Caco-2 (cell line): ENCODE results near the gene TNP1. TPM values are rescaled to one million over a fixed set of nuclear protein-coding genes. Genes with fewer than 3 reads are reported as not detected.

Experiments used
- Bru-seq: library from RNA; stranded (reverse); fragments of 400-500 nt; gene quantifications from one replicate; lab custom pipeline; 2021; lab: Mats Ljungman, UMichigan
- BruChase-seq, 2 experiments: library from RNA; stranded (reverse); fragments of 400-500 nt; gene quantifications; one replicate each; lab custom pipeline; 2021; lab: Mats Ljungman, UMichigan
- BruUV-seq: library from RNA; stranded (reverse); fragments of 400-500 nt; replicated peaks from 2 replicates; lab custom pipeline; 2021; lab: Mats Ljungman, UMichigan
- CTCF ChIA-PET: fragments of 300-600 bp; sonication (Branson Sonifier 250); formaldehyde crosslinking; loops from one replicate; lab custom pipeline; 2022; ENCODE audit warnings: antibody characterized with exemption; lab: Charles Lee
- POLR2A ChIA-PET: fragments of 300-600 bp; sonication (Branson Sonifier 250); formaldehyde crosslinking; loops from one replicate; lab custom pipeline; 2022; ENCODE audit warnings: antibody characterized with exemption; lab: Charles Lee
- DNase-seq, 2 experiments: peaks; one replicate each; pipeline versions ENCODE4 v3.0.0 to v3.0.0-alpha.2; 2020 to 2022
- H3K27me3 ChIP-seq: replicated peaks from 2 replicates; pipeline ENCODE4 v1.6.0; 2011; ENCODE audit warnings: low read length; ENCODE audit not compliant: control insufficient read depth, insufficient read depth
- H3K36me3 ChIP-seq: 2 replicates; pipeline ENCODE4 v1.5.1; 2011; ENCODE audit warnings: low read length; ENCODE audit not compliant: control insufficient read depth, insufficient read depth
- H3K4me1 ChIP-seq: fragments of 250-450 bp; sonication (Bioruptor Pico); 2 replicates; pipeline ENCODE4 v1.5.1; 2020; ENCODE audit warnings: mild to moderate bottlenecking
- H3K4me3 ChIP-seq: 2 replicates; pipeline ENCODE4 v1.5.1; 2011; ENCODE audit warnings: low read depth, mild to moderate bottlenecking, control low read depth, low read length
- H3K9me3 ChIP-seq: fragments of 250-450 bp; sonication (Bioruptor Pico); 2 replicates; pipeline ENCODE4 v1.5.1; 2020; ENCODE audit warnings: mild to moderate bottlenecking, moderate library complexity
- H3K27ac Mint-ChIP-seq: one replicate; pipeline ENCODE4 v1.8.0; 2022; ENCODE audit warnings: mixed read lengths; ENCODE audit not compliant: unreplicated experiment
- H3K27me3 Mint-ChIP-seq: one replicate; pipeline ENCODE4 v1.8.0; 2022; ENCODE audit warnings: mixed read lengths; ENCODE audit not compliant: insufficient read depth, unreplicated experiment
- H3K36me3 Mint-ChIP-seq: one replicate; pipeline ENCODE4 v1.8.0; 2022; ENCODE audit warnings: mild to moderate bottlenecking, mixed read lengths; ENCODE audit not compliant: insufficient read depth, unreplicated experiment
- H3K4me1 Mint-ChIP-seq: one replicate; pipeline ENCODE4 v1.8.0; 2022; ENCODE audit warnings: low read depth, mixed read lengths; ENCODE audit not compliant: unreplicated experiment
- H3K4me3 Mint-ChIP-seq: one replicate; pipeline ENCODE4 v1.8.0; 2022; ENCODE audit warnings: mild to moderate bottlenecking, moderate library complexity, mixed read lengths; ENCODE audit not compliant: unreplicated experiment
- H3K9me3 Mint-ChIP-seq: one replicate; pipeline ENCODE4 v1.8.0; 2022; ENCODE audit warnings: mixed read lengths; ENCODE audit not compliant: unreplicated experiment
- intact Hi-C: fragments of 100-400 bp; cut with micrococcal nuclease; formaldehyde crosslinking; loops from one replicate; pipeline ENCODE4 v1.10.0; 2022; ENCODE audit not compliant: unreplicated experiment
- long read RNA-seq: library from polyadenylated mRNA; stranded (forward); transcript quantifications from one replicate; pipeline ENCODE4 v2.0.0, GENCODE V29; 2022
- total RNA-seq: library from RNA; stranded (reverse); gene quantifications from 2 replicates; pipeline ENCODE4 v1.2.3, GENCODE V29; 2022
- TF ChIP-seq, protein P1 (sequence below), 2 experiments: fragments of 200-600 bp in 1 of 2; IDR thresholded peaks; 1 replicate in 1 of 2; 2 replicates in 1 of 2; pipeline versions ENCODE4 v1.5.1 to v1.8.0; 2011 to 2022; ENCODE audit warnings: antibody characterized with exemption in 1 of 2, control low read depth in 1 of 2, inconsistent platforms in 1 of 2, low read depth in 1 of 2, low read length in 1 of 2, mild to moderate bottlenecking in 1 of 2, moderate library complexity in 1 of 2; ENCODE audit not compliant: insufficient read depth in 1 of 2, severe bottlenecking in 1 of 2, unreplicated experiment in 1 of 2

The TNP1 gene, protein sequence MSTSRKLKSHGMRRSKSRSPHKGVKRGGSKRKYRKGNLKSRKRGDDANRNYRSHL
- total RNA-seq (not detected in 2 replicates), Bru-seq, nascent RNA (not detected), BruChase-seq, experiment 1, labeled RNA remaining after a 2-hour chase (not detected), BruChase-seq, experiment 2, labeled RNA remaining after a 6-hour chase (not detected)
- long read RNA-seq: 0 reads

DNA sequence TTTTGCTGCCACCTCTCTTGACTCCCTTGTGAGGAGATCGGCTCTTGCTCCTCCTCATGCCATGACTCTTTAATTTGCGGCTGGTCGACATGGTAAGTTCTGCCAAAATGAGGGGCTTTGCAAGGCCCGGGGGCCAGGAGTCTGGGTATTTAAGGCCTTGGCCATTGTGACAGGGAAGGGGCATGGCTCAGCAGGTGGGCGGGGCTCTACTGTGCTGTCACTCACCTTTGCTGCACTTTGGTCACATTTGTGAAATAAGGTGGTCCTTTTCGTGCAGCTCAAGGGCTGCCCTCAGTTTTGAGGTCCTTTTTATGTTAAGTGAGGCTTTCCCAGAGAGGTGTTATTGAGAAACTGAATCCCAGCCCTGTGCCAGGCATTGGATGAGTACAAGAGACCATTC, at the start of gene TNP1:
Gene TNP1 (minus strand): TSS at position 121 of the 400 bp plus-strand sequence. CDS start 30 bp downstream, at position 91.
- Histone ChIP-seq H3K27me3 (no peaks in the 10 kb centered on the region), H3K9me3 (no peaks in the 10 kb centered on the region), H3K36me3 (no peaks in the 10 kb centered on the region), H3K4me3 (no peak within 1 kb of the TSS), H3K4me1 (peaks cover 38% of the 10 kb centered on the region)
- CTCF ChIA-PET: no interaction called here
- peaks cover 42% of the 10 kb centered on the region for H3K4me1 Mint-ChIP-seq
- no peak for DNase-seq
- TF ChIP-seq, protein P1, sequence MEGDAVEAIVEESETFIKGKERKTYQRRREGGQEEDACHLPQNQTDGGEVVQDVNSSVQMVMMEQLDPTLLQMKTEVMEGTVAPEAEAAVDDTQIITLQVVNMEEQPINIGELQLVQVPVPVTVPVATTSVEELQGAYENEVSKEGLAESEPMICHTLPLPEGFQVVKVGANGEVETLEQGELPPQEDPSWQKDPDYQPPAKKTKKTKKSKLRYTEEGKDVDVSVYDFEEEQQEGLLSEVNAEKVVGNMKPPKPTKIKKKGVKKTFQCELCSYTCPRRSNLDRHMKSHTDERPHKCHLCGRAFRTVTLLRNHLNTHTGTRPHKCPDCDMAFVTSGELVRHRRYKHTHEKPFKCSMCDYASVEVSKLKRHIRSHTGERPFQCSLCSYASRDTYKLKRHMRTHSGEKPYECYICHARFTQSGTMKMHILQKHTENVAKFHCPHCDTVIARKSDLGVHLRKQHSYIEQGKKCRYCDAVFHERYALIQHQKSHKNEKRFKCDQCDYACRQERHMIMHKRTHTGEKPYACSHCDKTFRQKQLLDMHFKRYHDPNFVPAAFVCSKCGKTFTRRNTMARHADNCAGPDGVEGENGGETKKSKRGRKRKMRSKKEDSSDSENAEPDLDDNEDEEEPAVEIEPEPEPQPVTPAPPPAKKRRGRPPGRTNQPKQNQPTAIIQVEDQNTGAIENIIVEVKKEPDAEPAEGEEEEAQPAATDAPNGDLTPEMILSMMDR (IDR thresholded peaks at IDR 0.05; ENCODE audit: insufficient read depth in 1 of 2, low read depth in 1 of 2, low read length in 1 of 2, severe bottlenecking in 1 of 2, unreplicated experiment in 1 of 2): no peak
- peaks cover 20% of the 10 kb centered on the region for H3K9me3 Mint-ChIP-seq
- H3K4me3 Mint-ChIP-seq: no peak within 1 kb of the TSS
- BruUV-seq: no TSS peak
- H3K27me3 Mint-ChIP-seq: no peaks in the 10 kb centered on the region
- intact Hi-C loops: loop anchor here (10.0 kb wide), 1 partner anchor 85 kb away; no protein-coding TSS in a partner anchor
- POLR2A ChIA-PET: no interaction called here
- no peaks in the 10 kb centered on the region for H3K36me3 Mint-ChIP-seq
- H3K27ac Mint-ChIP-seq: peak within 1 kb of the TSS; percentile 50

DNA sequence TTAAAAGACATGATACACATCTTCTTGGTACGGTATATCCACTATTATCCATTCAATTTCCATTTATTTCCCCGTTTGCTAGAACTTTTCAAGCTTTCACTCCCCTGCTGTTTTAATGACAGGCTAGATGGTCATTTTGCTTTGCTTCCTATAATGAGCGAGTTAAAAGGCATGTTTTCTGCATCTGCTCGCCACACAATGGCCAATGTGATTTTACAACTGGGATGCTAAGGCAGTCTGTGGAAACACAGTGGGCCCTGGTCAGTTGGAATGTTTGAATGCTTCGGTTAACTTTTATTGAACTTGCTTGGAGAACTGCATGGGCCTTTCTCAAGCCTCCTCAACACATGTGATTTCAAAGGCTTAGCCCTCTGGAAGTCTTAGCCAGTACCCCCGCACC, 48.4 kb upstream of the TNP1 start:
- Histone ChIP-seq H3K9me3 (no peaks in the 10 kb centered on the region; the same call in 1 of the 2 replicates), H3K27me3 (no peaks in the 10 kb centered on the region), H3K36me3 (no peaks in the 10 kb centered on the region), H3K4me3 (no peak overlapping the region), H3K4me1 (no peaks in the 10 kb centered on the region)
- CTCF ChIA-PET: interaction anchor here (1.5 kb wide), 1 partner anchor 30 kb away, joined by 3 read pairs; no protein-coding TSS in a partner anchor
- Mint-ChIP-seq H3K27me3 (peaks cover 2% of the 10 kb centered on the region), H3K9me3 (peaks cover 11% of the 10 kb centered on the region), H3K4me3 (no peak overlapping the region), H3K27ac (no peak overlapping the region), H3K4me1 (no peaks in the 10 kb centered on the region), H3K36me3 (no peaks in the 10 kb centered on the region)
- TF ChIP-seq, protein P1 (IDR thresholded peaks at IDR 0.05; ENCODE audit: insufficient read depth in 1 of 2, low read depth in 1 of 2, low read length in 1 of 2, severe bottlenecking in 1 of 2, unreplicated experiment in 1 of 2): no peak
- POLR2A ChIA-PET: no interaction called here
- DNase-seq: no peak
- intact Hi-C loops: no loop called here
- no TSS peak for BruUV-seq

DNA sequence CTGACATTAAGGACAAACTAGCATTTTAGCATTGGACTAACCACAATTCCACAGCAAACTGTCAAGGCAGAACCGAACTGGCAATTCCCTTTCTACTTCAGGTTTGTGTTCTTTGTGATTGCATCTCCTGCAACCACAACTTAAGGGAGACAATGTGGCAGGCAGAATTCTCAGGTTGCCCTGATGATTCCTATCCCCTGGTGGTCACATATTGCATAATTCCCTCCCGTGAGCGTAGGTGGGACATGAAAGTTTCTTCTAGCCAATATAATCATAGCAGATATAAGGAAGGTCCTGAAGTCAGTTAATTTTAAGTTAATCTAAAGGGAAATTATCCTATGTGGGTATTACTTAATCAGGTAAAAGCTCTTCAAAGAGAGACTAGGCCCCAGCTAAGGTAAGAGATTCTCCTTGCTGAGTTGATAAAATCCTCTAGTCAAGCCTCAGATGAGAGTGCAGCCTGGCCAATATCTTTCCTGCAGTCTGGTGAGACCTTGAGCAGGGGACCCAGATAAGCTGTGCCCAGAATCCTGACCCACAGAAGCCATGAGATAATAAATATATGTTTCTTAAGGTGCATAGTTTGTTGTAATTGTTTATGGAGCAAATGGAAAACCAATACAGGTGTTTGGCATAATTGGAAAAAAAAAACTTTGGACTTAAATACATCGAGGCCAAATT, 45.9 kb upstream of the TNP1 start:
- Mint-ChIP-seq H3K4me1 (no peaks in the 10 kb centered on the region), H3K4me3 (no peak overlapping the region), H3K36me3 (no peaks in the 10 kb centered on the region), H3K27me3 (peaks cover 2% of the 10 kb centered on the region), H3K27ac (no peak overlapping the region), H3K9me3 (peaks cover 24% of the 10 kb centered on the region)
- no peak for DNase-seq
- no peaks in the 10 kb centered on the region for H3K4me1 ChIP-seq
- H3K36me3 ChIP-seq: no peaks in the 10 kb centered on the region
- intact Hi-C loops: no loop called here
- H3K4me3 ChIP-seq: no peak overlapping the region
- TF ChIP-seq, protein P1 (IDR thresholded peaks at IDR 0.05; ENCODE audit: insufficient read depth in 1 of 2, low read depth in 1 of 2, low read length in 1 of 2, severe bottlenecking in 1 of 2, unreplicated experiment in 1 of 2): peak in 1 of 2 experiments; percentile 9
- POLR2A ChIA-PET: no interaction called here
- no peaks in the 10 kb centered on the region for H3K27me3 ChIP-seq
- no TSS peak for BruUV-seq
- peaks cover 4% of the 10 kb centered on the region; the same call in 1 of the 2 replicates for H3K9me3 ChIP-seq
- CTCF ChIA-PET: no interaction called here
